ENCODE results near the gene GRAMD1A.

GRCh38 chr19:35046461-35046860 lies 46.3 kb downstream of the GRAMD1A start:
- TF ChIP-seq, protein P1, sequence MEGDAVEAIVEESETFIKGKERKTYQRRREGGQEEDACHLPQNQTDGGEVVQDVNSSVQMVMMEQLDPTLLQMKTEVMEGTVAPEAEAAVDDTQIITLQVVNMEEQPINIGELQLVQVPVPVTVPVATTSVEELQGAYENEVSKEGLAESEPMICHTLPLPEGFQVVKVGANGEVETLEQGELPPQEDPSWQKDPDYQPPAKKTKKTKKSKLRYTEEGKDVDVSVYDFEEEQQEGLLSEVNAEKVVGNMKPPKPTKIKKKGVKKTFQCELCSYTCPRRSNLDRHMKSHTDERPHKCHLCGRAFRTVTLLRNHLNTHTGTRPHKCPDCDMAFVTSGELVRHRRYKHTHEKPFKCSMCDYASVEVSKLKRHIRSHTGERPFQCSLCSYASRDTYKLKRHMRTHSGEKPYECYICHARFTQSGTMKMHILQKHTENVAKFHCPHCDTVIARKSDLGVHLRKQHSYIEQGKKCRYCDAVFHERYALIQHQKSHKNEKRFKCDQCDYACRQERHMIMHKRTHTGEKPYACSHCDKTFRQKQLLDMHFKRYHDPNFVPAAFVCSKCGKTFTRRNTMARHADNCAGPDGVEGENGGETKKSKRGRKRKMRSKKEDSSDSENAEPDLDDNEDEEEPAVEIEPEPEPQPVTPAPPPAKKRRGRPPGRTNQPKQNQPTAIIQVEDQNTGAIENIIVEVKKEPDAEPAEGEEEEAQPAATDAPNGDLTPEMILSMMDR (IDR thresholded peaks at IDR 0.05 in 2 of 3, conservative IDR thresholded peaks at IDR 0.05 in 1 of 3; ENCODE audit: insufficient read depth in 2 of 3, low read depth in 1 of 3, low read length in 3 of 3): no peak
- TF ChIP-seq E2F3 (CRISPR knock-in tag; IDR thresholded peaks at IDR 0.05) (no peak), ZNF282 (CRISPR knock-in tag; IDR thresholded peaks at IDR 0.05) (no peak)
